NCI-H2081 (cell line): ENCODE measurements around the gene INPP5D.
"Not testable (repeated sequence)": the region's sequence is repeated elsewhere in the genome, so short reads cannot be mapped to it uniquely, and the experiment has no call there.

Source experiments
- DNase-seq, 2 experiments: peaks; one replicate each; lab custom pipeline; 2025; lab: John Stamatoyannopoulos, UW

INPP5D gene

DNA sequence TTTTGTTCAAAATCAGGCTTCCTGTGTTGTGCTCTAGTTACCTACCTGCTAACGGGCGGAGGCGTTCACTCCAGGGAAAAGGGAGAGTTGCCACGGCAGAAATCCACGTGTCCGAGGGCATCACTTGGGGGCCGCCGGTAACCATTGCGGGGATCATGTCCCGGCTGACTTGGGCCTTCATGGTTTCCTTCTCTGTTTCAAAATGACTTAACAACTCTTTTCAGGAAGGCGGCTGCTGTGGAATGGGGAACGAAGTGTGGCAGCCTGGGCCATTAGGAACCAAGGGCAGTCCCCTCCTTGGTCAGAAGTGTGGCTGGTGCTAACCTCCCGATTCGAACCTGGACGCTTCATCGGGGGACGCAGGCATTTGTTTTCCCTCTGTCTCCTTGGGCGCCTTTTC lies 56.8 kb downstream of the INPP5D start:
- no peak for DNase-seq

DNA sequence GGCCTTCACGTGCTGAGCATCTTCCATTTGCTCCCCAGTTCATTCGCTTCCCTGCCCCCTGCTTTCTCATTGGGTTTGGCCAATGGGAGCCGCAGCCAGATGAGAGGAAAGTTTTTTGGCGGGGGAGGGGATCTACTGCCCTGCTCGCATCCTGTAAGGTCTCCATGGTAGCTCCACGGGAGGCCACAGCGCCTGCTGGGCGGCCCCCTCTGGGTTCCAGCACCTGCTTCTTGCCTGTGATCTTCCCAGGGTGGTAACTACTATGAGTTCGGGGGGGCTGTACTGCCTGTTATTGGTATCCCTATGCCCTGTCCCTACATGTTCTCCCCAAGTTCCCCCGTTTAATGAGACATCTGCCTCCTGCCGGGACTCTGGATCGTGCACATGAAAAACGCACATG lies 57.2 kb downstream of the INPP5D start:
- no peak for DNase-seq

DNA sequence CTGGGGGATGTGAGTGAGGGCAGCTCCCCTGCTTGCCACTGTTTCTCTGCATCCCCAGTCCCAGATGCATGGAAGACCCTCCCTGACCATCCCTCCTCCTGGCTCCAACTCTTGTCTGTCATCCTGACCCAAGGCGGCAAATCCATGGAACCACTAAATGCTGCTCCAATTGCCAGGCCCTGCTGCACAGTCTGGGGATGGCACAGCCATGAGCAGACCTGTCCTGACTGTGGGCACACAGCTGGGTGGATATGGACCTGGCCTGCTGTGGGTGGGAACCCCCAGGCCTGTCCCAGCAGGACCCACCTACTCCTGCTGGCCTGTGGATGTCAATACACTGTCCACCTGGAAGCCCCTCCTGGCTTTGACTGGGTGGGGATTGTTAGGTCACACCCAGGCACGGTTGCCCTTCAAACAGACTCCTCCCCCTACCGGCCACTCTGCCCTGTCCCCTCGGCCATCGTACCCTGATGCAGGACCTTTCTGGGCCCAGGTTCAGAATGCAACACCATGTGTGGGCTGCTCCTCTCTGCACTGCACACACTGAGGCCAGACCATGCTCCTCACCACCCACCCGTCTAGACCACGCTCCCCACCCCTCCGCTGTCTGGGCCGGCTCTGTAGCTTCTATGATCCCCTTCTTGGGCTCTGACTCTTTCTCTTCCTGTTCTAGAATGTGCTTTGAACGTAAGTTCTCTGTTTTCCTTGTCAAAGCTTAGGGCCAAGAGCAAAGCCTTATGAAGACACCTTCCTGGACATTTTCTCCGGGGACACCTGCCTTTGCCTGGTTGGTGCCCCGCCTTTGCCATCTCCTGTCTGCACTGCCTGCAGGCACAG lies 57.9 kb downstream of the INPP5D start:
- DNase-seq, result no peak

DNA sequence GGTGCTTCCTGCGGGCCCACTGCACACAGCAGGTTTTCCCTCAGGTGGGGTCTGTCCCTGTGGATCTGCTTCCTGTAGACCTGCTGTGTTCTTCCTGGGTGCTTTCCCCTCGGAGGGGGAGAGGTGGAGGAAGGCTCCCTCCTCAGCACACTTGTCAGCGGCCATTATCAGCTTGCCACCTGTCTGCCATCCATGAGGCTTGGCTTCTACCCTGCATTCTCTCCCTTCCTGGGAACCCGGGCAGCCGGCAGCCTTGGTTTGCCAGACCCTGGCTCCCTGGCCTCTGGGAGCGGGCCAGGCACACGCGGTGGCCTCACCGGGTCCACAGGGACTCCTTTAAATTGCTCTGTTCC lies 58.5 kb downstream of the INPP5D start:
- no peak for DNase-seq

DNA sequence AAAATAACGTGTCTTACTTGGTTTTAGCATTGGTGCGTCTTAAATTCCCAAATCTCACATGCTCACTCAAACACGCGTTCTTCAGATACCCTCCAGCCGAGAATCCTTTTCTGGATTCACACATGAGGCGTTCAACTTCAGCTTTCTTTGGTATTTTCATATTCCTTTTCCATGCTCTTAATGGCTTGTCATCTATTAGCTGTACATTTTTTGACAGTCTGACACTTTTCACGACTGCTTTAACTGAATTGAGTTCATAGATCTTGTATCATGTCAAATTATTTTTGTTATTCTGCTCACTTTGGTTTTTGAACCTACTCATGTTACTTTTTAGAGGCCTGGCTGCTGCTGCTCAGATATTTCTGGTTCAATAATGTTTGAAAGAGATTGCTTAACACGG lies 59.0 kb downstream of the INPP5D start:
- no peak for DNase-seq

DNA sequence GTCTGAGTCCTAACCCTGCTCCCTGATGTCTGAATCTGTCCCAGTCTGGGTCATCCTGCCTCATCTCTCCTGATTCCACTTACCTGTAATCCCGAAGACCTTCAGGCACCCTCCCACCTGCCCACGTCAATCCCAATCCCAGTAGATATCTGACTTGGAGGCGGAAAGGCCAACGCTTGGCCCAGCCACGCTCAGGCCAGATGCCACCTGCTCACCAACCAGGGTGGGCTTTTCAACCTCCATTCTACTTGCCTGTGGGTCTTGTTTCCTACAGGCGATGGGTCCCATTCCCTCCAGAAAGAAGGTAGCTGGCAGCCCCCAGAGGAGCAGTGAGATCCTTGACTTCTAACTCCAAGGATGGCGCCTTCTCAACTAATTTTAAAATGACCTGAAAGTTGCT lies 59.7 kb downstream of the INPP5D start:
- no peak for DNase-seq

DNA sequence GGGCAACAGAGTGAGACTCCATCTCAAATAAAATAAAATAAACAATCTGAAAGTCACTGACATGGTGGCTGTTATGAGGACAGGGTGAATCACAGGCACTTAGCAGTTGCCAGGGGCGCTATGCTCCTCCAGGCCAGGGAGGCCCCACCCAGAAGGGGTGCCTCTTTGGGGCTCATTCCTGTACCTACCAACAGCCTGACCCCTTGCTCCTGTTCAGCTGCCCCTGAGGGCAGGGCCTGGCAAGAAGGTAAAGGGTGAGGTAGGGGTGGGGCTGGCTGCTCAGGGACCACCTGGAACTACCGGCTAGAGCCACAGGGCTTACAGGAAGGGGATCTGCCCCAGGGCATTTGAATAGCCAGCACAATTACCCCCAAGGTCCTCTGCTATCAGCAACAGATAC lies 60.3 kb downstream of the INPP5D start:
- DNase-seq, result no peak

DNA sequence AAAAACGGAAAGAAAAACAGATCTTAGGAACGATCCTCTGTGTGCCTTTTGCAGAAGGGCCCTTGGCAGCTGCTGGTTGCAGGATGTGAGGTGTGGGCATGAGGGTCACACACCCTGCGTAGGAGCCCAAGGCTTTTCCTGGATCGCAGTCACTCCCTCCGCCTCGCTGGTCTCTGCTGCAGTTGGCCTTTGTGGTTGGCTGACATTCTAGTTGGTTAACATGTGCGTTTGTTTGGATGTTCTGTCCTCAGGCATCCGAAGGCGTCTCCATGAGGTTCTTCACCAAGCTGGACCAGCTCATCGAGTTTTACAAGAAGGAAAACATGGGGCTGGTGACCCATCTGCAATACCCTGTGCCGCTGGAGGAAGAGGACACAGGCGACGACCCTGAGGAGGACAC lies 61.7 kb downstream of the INPP5D start:
- no peak for DNase-seq

DNA sequence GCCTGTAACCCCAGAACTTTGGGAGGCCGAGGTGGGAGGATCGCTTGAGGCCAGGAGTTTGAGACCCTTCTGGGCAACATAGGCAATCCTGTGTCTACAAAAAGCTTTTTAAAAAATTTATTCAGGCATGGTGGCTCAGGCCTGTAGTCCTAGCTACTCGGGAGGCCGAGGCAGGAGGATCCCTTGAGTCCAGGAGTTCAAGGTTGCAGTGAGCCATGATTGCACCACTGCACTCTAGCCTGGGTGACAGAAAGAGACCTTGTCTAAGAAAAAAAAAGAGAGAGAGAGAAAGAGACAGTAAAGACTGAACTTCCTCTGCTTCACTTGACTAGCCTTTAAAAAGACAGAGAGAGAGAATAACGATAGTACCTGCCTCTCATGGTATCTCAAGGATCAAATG lies 62.4 kb downstream of the INPP5D start:
- no peak for DNase-seq

DNA sequence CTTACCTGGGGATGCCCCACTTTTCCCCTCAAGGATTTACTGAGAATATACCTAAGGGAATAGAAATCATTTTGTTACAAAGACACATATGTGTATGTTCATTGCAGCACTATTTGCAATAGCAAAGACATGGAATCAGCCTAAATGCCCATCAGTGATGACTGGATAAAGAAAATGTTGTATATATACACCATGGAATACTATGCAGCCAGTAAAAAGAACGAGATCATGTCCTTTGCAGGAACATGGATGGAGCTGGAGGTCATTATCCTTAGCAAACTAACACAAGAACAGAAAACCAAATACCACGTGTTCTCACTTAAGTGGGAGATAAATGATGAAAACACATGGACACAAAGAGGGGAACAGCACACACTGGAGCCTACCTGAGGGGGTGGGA lies 63.4 kb downstream of the INPP5D start:
- DNase-seq, result not testable (repeated sequence)

DNA sequence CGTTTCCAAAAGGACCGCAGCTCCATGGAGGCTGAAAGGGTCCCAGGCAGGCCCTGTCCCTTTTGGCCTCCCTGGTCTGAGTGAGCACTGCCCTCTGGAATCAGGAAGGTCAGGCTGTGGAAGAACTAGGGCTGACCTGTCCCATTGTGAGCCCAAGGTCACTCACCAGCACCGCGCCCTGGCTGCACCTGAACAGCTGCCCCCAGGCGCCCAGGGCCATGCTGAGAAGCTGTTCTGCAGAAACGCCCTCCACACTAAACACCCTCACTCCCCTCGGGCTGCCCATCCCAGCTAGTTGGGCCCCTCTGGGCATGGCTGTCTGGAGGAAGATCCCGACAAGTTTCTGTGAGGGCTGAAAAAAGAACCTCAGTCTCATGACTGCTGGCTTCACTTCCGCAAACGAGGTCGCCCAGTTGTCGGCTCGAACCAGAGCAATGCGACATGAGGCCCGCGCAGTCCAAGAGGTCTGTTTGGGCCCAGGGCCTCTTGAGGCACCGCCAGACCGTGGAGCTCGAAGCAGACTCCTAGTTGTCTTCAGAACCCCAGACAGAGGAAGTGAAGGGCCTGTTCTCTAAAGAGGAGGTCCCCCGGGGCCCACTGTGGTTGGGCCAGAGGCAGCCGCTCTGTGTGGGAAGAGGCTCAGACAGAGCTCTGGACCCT lies 64.4 kb downstream of the INPP5D start:
- DNase-seq, result no peak

DNA sequence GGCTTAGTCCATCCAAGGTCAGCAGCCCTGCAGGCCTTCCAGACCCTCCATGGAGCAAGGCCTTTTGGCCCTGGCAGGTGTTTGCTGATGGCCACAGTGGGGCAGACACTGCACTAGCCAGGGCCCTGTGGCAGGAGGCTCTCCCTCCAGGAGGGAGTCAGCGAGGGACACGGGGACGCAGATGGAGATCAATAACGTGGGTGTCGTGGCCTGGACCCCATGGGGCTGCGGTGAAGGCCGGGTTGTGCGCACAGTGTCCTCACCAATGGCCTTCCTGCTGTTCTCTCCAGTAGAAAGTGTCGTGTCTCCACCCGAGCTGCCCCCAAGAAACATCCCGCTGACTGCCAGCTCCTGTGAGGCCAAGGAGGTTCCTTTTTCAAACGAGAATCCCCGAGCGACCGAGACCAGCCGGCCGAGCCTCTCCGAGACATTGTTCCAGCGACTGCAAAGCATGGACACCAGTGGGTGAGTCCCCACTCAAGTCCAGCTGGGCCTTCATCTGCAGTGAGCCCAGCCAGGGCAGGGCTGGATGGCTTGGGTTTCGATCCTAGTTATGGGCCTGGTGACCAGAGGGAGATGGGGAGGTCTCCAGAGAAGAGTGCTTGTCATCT lies 65.4 kb downstream of the INPP5D start:
- no peak for DNase-seq

DNA sequence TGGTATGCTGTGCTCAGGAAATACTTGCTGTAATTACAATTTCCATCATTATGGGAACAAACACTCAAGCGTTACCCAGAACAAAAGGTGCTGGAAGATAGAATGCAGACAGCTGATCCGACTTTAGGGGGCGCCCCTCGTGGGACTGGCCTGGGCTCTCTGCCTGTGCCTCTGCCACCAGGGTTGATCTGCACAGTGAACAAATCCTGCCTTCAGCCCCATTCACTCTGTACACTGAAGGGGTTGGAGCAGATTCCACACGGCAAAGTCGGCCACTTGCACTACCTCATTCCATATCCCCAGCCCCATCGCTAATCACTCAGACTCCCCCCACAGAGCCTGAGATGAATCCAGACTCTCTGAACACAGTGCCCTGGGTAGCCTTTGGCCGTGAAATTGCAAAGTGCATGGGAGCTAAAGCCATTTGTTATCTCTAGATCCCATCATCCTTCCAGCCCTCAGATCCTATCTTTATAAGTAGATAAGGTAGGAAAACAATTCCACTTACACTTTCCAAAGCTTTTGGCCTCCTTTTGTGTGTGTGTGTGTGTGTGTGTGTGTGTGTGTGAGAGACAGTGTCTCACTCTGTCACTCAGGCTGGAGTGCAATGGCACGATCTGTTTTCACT lies 69.3 kb downstream of the INPP5D start:
- DNase-seq, result no peak

DNA sequence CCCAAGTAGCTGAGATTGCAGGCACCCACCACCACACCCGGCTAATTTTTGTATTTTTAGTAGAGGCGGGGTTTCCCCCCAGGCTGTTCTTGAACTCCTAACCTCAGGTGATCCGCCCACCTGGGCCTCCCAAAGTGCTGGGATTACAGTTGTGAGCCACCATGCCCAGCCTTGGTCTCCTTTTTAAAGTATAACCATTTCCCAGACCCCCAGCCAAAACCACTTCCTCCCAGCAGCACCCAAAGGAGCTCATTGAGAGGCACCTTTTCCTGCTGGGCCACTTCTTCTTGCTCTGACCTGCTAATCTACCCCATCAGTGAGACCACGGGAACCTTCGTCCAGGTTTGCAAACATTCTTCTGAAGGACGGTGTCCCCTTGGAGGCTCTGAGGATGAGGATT lies 69.9 kb downstream of the INPP5D start:
- DNase-seq, result no peak

DNA sequence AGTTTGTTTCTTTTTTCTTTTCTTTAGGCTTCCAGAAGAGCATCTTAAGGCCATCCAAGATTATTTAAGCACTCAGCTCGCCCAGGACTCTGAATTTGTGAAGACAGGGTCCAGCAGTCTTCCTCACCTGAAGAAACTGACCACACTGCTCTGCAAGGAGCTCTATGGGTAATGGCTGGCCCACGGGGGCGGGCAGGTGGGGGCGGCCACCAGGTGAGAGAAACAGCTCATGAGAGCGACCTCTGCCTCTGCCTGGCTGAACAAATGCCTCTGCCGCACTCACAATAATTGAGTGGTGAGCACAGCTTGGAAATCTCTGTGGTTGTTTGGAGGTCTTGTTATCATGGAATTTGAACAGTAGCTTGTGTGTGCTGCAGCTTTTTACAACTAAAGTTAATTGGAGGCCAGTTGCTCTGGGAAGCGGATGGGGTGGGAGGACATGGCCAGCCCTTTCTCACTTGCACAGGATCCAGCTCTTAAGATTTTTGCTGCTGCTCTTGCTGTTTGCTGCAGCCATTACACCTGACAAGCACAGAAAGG lies 70.4 kb downstream of the INPP5D start:
- no peak for DNase-seq

DNA sequence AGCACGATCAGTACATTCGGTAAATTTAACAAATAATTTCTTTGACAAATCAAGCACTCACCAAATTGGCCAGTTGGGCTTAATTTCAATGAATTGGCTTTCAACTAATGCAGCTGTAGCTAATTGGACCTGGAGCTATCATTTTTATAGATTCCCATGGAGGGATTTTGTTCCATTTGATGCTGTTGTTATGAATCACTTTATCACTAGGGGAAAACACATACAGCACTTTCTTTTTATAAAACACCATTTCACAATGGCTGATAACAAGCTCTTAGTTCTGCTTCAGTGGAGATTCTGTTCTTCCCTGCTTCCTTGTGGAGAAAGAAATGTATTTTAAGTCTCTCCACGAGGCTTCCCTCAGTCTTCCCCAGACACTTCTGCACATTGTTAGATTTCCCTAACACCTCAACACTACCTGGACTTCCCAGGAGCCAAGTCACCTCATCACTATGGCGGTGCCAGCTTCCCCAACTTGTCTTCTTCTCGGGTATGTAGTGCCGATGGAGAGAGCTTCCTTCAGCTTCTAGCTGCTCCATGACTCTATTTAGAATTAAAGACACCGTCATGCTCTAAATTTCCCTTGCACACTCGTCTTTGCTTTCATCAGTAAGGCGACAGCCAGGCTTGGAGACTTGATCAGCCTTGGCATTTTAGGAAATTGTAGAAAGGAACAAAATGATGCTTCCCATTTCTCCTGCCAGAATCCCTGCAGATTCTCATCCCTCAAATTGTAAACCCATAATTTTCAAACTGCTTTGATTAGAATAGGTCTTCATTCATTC lies 72.0 kb downstream of the INPP5D start:
- no peak for DNase-seq

DNA sequence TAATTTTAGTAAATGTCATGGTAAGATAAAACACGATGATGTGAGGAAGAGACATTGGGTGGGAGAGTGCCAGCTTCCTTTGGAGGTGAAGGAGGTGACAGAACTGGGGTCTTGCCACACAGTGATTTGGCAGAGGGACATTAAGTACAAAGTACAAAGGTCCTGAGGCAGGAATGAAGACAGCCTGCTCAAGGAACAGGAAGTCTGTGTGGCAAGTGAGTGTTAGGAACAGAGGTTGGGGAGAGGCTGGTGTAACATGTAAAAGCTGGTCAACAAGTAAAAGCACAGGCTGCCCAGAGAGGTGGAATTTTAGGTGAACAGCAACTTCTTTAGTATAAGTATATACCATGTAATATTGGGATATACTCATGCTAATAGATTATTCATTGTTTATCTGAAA lies 73.1 kb downstream of the INPP5D start:
- no peak for DNase-seq

DNA sequence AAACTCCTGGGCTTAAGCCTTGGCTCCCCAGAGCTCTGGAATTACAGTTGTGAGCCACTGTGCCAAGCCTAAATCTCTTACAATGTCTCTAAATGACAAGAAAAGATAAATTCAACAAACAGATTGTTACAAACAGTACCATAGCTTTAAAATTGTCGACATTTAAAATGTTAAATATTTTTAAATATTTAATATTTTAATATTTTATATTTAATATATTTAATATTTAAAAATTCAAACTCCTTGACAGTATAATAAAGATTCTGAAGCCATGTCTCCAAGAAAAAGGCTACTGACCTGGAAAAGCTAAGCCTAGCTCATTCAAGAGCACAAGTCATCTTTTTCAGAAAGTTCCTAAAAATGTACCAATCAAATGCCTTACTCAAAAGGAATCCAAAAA lies 75.3 kb downstream of the INPP5D start:
- DNase-seq, result no peak

DNA sequence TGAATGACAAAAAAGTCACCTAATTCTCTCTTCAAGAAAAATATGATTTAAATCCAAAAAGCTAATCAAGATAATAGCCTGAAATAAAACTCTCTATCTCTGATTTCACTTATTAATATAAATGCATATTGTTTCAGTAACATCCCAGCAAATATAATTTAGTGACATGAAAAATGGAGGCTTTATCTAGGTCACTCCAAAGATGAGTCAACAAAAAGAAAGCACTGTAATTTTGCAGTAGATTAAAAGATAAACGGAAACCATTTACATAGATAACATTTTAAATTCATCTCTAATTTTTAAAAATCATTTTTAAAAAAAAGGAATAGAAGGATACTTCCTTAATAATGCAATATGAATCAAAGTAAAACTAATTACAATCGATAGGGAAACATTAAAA lies 76.9 kb downstream of the INPP5D start:
- no peak for DNase-seq

DNA sequence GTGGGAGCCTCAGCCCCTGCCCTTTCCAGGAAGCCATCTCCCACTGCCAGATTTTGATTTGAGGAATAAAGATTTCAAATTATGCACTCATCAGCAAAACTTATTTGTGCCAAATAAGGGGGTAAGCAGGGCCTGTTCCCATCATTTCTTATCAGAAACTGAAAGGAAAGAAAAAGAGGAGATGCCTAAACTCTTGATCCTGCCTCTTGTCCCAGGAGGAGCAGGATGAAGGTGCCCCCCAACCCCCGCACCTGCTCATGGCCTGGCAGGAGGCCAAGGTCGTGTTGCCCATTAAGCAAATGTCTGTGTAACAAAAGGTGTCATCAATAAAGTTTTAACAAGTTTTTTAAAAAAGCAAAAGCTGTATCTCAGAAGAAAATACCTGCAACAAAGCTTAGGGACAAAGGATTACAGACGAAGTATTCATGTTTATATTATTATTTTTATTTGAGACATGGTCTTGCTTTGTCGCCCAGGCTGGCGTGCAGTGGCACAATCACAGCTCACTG lies 80.0 kb downstream of the INPP5D start:
- no peak for DNase-seq

DNA sequence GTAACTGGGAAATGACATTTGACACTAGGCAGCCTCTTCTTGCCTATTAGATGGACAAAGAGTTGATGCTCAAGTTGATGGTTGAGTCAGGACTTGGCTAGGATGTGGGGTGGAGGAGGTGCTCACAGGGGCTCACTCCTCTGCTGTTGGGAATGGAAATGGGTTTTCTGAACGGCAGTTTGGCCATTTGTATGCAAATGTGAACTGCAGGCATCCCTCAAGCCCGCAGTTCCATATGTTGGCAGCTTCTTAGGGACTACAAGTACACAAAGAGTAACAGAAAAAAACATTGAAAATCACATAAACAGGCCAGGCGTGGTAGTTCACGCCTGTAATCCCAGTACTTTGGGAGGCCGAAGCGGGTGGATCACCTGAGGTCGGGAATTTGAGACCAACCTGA lies 80.8 kb downstream of the INPP5D start:
- DNase-seq, result no peak

DNA sequence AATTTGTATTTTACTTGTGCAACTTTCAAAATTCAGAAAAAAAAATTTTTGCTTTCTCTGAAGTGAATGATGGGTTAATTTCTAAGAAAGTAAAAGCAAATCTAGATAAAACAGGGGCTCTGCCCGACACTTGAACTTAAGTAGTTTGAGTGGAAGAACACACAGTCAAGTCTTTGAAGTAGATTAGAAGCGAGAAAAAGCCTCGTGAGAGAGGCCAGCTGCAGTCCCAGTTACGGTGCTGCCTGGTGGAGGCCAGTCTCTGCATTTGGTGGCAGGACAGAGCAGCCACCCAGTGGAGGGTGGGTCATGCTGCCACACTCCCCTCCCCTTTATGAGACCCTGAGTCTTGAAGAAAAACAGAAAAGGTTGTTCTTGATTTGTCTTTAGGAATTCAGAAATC lies 81.8 kb downstream of the INPP5D start:
- no peak for DNase-seq
